Testis (tissue), 3 donors: Measurements from ENCODE around the gene ADCY5. TPM values are rescaled to one million over a fixed set of nuclear protein-coding genes. Genes with fewer than 3 reads are reported as not detected.

Source experiments
- DNase-seq: peaks from one replicate; pipeline ENCODE4 v3.0.0-alpha.2; 2019
- H3K27ac ChIP-seq, 2 donors: fragments of 200-600 bp; sonication (generic); one replicate each; pipeline ENCODE4 v1.5.1; 2019
- H3K27me3 ChIP-seq: fragments of 200-600 bp; sonication (generic); one replicate; pipeline ENCODE4 v1.5.1; 2019
- H3K36me3 ChIP-seq: fragments of 200-600 bp; sonication (generic); one replicate; pipeline ENCODE4 v1.5.1; 2017; ENCODE audit warnings: low read depth; ENCODE audit errors: missing control alignments
- H3K4me1 ChIP-seq: fragments of 200-600 bp; sonication (generic); one replicate; pipeline ENCODE4 v1.5.1; 2019
- H3K4me3 ChIP-seq, 2 donors: fragments of 200-600 bp; sonication (generic); one replicate each; pipeline ENCODE4 v1.5.1; 2017 to 2019
- H3K9me3 ChIP-seq: fragments of 200-600 bp; sonication (generic); one replicate; pipeline ENCODE4 v1.5.1; 2017
- POLR2A ChIP-seq: fragments of 450-650 bp; IDR thresholded peaks from one replicate; pipeline ENCODE4 v1.6.1; 2017; ENCODE audit warnings: antibody characterized with exemption, mild to moderate bottlenecking, moderate library complexity
- WGBS, 2 donors: methylation state at CpG; one replicate each; pipeline ENCODE4 v1.1.5; 2018; 5-methylcytosine and 5-hydroxymethylcytosine counted together
- intact Hi-C: fragments of 100-400 bp; cut with DNase I; formaldehyde crosslinking; loops from one replicate; pipeline ENCODE4 v1.15.1; 2023; ENCODE audit warnings: low total_unique reads
- polyA plus RNA-seq: library from polyadenylated mRNA; stranded (reverse); fragments of 350-450 nt; fragmentation: Illumina TruSeq; extraction: RNeasy Lipid Tissue Mini Kit (QIAGEN cat#74804); gene quantifications from one replicate; pipeline ENCODE4 v1.2.3, GENCODE V29; 2014; ENCODE audit warnings: low read depth, low replicate concordance; ENCODE audit not compliant: insufficient read depth
- total RNA-seq, 2 donors: library from RNA; depleted of rRNA; stranded (reverse); fragments of >200 nt; gene quantifications; one replicate each; pipeline ENCODE4 v1.2.3, GENCODE V29; 2016
- TF ChIP-seq, protein P1 (sequence below), 3 experiments: fragments of 450-650 bp in 2 of 3; fragments of 200-600 bp in 1 of 3; sonication (generic) in 1 of 3; IDR thresholded peaks; one replicate each; pipeline ENCODE4 v1.5.1; 2016 to 2019; ENCODE audit warnings: antibody characterized with exemption in 3 of 3, mild to moderate bottlenecking in 2 of 3, moderate library complexity in 1 of 3

ADCY5 gene
- total and polyA plus RNA-seq, 3 donors from 2014 or later: 16.5 to 41.6 (median 33.6) TPM

DNA sequence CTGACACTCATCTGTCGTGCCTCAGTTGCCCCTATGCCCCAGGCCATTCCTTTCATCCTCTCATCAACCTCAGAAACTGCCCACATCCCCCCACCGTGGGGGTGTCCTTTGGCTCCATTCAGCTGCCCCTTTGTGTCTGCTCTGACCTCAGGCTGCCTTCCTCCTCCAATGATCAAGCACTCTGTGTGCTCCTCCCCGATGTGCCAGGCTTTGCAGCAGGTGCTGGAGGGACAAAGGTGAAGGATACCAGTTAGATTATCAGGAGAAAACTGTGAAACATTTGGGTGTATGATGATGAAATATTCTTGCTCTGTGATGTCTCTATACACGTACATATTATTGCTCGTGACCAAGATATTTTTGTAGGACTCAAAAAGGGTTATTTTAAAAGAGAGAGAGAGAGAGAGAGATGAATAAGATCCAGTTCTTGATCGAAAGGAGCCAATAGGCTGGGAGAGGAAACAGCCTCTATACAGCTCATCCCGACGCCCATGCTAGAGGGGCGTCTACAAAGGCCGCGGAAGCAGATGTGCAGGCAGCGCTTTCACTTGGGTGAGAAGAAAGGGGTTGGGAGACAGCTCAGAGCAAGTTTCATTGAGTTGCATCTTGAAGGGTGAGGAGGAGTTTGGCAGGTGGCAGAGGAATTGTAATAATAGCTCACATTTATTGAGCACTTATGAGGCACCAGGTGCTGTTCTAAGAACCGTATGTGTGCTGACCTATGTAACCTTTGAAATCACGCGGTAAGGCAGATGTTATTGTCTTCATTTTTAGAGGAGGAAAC, 28.3 kb upstream of the ADCY5 start:
- H3K36me3 ChIP-seq: no peaks in the 10 kb centered on the region
- H3K9me3 ChIP-seq: no peaks in the 10 kb centered on the region
- TF ChIP-seq POLR2A: no peak
- TF ChIP-seq, protein P1, sequence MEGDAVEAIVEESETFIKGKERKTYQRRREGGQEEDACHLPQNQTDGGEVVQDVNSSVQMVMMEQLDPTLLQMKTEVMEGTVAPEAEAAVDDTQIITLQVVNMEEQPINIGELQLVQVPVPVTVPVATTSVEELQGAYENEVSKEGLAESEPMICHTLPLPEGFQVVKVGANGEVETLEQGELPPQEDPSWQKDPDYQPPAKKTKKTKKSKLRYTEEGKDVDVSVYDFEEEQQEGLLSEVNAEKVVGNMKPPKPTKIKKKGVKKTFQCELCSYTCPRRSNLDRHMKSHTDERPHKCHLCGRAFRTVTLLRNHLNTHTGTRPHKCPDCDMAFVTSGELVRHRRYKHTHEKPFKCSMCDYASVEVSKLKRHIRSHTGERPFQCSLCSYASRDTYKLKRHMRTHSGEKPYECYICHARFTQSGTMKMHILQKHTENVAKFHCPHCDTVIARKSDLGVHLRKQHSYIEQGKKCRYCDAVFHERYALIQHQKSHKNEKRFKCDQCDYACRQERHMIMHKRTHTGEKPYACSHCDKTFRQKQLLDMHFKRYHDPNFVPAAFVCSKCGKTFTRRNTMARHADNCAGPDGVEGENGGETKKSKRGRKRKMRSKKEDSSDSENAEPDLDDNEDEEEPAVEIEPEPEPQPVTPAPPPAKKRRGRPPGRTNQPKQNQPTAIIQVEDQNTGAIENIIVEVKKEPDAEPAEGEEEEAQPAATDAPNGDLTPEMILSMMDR (IDR thresholded peaks at IDR 0.05): no peak
- H3K4me1 ChIP-seq: no peaks in the 10 kb centered on the region
- no peak for DNase-seq
- H3K4me3 ChIP-seq: no peak overlapping the region
- H3K27ac ChIP-seq: no peak overlapping the region
- intact Hi-C loops: no loop called here
- H3K27me3 ChIP-seq: no peaks in the 10 kb centered on the region
- WGBS, 2 donors: 82 to 83% methylated on average over 15 of the region's 15 CpGs

DNA sequence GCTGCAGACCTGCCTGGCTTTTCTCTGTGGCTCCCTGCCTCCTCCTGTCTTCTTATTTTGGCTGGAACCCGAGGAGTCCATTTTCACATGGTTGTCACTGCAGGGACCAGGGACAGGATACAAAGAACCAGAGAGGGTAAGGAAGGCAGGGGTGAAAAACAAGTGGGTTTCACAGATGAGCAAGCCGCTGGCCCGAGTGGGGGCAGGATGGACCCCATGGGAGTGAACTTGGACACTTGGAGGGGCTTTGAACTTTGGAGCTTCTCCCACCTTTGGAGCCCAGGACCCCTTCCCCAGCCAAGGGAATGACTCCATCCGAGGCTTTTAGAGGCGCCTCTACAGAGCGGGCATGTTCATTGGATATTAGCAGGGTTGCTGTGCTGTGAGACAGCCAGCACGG, 26.9 kb upstream of the ADCY5 start:
- intact Hi-C loops: no loop called here

DNA sequence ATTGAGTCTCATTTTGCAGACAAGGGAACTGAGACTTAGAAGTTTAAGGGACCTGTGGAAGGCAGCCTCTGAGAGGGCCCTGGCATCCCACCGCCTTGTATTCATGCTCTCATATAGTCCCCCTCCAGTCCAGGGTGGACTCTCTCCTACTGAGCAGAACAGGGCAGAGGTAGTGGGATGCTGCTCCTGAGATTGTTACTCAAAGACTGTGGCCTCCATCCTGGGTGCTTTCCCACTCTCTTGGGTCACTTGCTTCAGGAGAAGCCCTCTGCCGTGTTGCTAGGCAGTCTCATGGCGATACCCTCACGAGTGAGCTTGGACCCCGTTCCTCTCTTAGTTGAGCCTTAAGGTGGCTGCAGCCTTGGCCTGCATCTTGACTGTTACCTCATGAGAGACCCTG, 22.2 kb upstream of the ADCY5 start:
- H3K27ac ChIP-seq: no peak overlapping the region
- intact Hi-C loops: no loop called here

More for the DNA sequence above, 26.9 kb upstream of the ADCY5 start:
- Histone ChIP-seq H3K27ac (no peak overlapping the region), H3K27me3 (no peaks in the 10 kb centered on the region), H3K4me1 (no peaks in the 10 kb centered on the region), H3K4me3 (no peak overlapping the region), H3K36me3 (no peaks in the 10 kb centered on the region), H3K9me3 (no peaks in the 10 kb centered on the region)
- DNase-seq: no peak
- 64 to 75% methylated on average over 7 of the region's 7 CpGs for WGBS, 2 donors
- TF ChIP-seq, protein P1 (IDR thresholded peaks at IDR 0.05): no peak
- TF ChIP-seq POLR2A: no peak

DNA sequence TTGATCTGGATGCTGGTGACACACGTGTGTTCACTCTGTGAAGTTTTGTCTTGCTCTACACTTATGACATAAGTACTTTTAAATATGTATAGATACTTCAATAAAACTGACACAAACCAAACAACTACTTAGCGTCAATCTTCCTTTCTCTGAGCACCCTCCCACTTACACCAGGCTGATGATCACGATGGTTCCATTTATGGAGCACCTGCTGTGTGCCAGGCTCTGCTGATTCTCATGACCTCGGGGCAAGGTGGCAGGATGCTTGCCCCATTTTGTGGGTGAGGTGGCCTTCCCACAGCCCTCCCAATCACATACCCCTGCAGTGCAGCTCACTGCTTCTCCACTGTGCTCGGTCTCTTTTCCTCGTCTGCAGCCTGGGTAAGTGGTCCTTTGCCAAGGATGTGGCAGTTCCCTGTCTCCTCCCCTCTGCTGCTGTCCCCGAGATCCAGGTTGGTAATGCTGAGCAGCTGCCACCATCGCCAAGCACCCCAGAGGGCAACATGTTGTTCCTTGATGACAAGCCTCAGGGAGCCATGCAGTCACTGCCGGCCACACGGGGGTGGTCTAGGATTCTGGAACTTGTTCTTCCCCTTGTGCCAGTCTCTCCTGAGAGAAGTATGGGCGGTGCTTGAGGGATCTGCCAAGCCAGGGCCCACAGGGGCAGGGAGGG, 20.6 kb upstream of the ADCY5 start:
- no peak overlapping the region for H3K27ac ChIP-seq
- no peaks in the 10 kb centered on the region for H3K9me3 ChIP-seq
- no peaks in the 10 kb centered on the region for H3K36me3 ChIP-seq
- no peak overlapping the region for H3K4me3 ChIP-seq
- H3K4me1 ChIP-seq: no peaks in the 10 kb centered on the region
- H3K27me3 ChIP-seq: no peaks in the 10 kb centered on the region
- WGBS, 2 donors: 87 to 91% methylated on average over 8 to 11 of the region's 11 CpGs
- DNase-seq: no peak
- intact Hi-C loops: no loop called here
- TF ChIP-seq, protein P1 (IDR thresholded peaks at IDR 0.05): no peak
- TF ChIP-seq POLR2A: no peak

More for the DNA sequence above, 22.2 kb upstream of the ADCY5 start:
- H3K9me3 ChIP-seq: no peaks in the 10 kb centered on the region
- H3K4me3 ChIP-seq: no peak overlapping the region
- H3K36me3 ChIP-seq: no peaks in the 10 kb centered on the region
- no peak for DNase-seq
- H3K4me1 ChIP-seq: no peaks in the 10 kb centered on the region
- H3K27me3 ChIP-seq: no peaks in the 10 kb centered on the region
- TF ChIP-seq, protein P1 (IDR thresholded peaks at IDR 0.05): no peak
- TF ChIP-seq POLR2A: no peak
- WGBS, 2 donors: 92% methylated on average over 5 of the region's 5 CpGs
